GM19463 (cell line): ENCODE results near the gene ANKRD44.
A peak's percentile ranks its signal among the peaks of the same experiment; 100 is the strongest.

Experiments
- ATAC-seq: cut with Tn5 transposase; IDR thresholded peaks from one replicate; pipeline ENCODE4 v1.9.1; 2021; ENCODE audit warnings: mild to moderate bottlenecking, moderate library complexity; ENCODE audit not compliant: unreplicated experiment

The ANKRD44 gene

DNA sequence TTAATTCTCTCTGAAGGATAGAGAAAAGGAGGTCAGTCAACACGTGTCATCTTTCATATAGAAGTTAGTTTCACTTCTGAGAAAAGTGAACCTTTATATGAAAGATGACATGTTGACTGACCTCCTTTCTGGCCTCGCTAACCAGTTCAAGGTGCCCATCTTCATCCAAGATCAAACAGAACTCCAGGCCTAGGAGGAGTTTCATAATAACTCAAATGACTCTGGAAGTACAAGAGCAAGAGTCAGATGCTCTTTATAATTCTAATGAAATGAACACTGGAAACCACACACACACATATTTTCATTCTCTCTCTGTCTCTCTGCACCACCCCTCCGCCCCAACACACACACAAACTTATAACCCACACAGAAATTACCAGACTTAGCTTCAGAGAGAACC is 16.3 kb downstream of the ANKRD44 start:
- ATAC-seq: peak; percentile 34

DNA sequence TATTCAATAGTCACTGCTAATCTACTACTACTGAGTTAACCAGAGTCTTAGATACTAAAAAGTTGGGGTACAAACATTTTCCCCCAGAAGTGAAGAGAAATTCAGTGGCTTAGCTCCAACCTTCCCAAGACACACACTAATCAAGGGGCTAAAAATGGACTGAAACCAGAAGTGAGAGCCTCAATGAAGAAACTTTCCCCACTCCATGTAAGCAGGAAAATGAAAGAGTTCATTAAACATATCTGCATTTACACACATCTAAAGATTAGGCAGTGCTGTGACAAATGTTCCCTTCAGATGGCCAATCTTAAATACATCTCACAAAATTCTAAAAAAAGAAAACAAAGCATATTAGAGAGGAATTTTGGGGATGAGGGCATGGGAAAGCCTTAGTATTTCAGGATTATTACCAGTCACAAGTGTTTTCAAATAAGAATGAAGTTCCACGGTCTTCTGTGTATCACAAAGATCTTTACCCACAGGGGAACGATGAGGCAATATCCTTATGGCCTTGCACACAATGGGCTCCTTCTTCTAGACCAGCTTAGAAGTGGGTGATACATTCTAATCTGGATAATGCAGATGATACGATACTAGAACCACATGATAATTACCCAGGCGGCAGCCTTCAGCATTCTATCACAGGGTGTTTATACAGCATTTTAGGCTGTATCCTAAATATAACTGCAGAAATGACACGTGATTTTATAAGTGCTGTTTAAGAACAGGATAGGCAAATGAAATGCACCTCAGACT is 17.1 kb downstream of the ANKRD44 start:
- peak; percentile 40 for ATAC-seq

- ATAC-seq: peak; percentile 33
Observed at GRCh38 chr2:197292619-197293018, 18.0 kb downstream of the ANKRD44 start.

GRCh38 chr2:197287596-197287932 is 23.0 kb downstream of the ANKRD44 start:
- peak; percentile 7 for ATAC-seq

DNA sequence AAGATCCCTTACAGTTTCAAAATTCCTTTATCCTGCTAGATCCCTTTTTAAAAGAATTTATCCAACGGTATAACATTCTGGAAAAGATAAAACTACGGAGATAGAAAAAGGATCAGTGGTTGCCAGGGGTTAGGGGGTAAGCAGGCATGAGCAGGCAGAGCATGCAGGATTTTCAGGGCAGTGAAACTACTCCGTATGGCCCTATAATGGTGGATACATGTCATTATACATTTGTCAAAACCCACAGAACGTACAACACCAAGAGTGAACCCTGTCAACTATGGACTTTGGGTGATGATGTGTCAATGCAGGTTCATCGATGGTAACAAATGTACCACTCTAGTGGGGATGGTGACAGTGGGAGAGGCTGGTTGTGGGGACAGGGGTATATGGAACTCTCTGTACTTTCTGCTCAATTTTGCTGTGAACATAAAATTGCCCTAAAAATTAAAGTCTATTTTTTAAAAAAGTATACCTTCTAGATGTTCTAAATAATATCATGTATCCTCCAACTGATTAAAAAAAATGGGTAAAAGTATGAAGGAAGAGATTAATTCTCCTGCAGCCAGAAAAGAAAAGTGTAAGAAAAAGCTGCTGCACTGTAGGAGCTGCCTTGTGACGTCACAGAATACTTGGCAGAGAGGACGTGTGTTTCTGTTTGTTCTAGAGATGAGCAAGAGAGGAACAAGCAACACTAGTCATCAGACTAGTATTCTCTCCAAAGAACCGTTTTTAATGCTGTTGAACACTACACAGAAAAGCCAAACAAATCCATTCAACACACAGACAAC is 23.6 kb downstream of the ANKRD44 start:
- peak; percentile 99 for ATAC-seq

- no peak for ATAC-seq
Observed at GRCh38 chr2:197285361-197285760, 25.2 kb downstream of the ANKRD44 start.

- ATAC-seq: no peak
Observed at GRCh38 chr2:197284956-197285355, 25.6 kb downstream of the ANKRD44 start.

GRCh38 chr2:197281421-197281820 is 29.2 kb downstream of the ANKRD44 start:
- ATAC-seq: no peak

- peak; percentile 65 for ATAC-seq
Observed at GRCh38 chr2:197280015-197280702, 30.4 kb downstream of the ANKRD44 start.

DNA sequence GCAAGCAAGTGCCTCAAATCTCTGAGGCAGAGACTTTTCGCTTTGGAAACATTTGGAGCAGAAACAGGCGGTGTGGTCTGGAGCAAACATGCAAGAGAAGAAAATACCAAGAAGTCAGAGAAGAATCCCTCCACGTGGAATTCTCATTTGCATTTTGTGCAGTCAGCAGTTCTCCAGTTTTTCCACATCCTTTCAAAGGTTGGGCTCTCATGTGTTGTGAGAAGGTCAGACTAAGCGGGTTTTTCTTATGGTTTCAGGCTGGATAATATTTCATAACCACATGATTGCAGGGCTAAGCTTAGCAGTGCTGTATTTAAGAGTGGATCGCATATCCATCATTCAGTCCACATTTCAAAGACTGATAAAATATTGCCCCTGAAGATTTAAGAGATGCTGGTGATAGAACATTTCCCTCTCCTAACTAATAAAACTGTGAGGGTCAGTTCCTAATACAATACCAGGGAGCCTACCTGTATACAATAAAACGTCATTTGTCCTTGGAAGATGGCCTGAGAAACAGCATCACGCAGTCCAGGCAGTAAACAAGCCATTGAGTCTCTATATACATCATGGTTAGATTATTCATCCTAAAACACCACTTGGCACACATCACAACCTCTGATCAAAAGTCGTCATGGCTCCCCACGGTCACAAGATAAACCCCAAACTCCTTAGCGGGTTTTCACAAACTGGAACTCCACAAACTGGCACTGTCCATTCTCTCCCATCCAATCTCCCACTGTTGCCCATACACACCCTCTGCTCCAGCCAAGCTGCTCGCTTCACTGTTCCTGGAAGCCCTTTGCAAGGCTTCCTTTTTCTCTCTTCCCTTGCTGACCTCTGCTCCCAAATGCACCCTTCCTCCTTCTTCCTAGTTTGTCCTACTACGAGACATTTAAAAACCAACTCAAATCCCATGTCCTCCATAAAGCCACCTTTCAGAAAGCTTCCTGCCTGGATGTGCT is 31.5 kb downstream of the ANKRD44 start:
- ATAC-seq: no peak

GRCh38 chr2:197277794-197278193 is 32.8 kb downstream of the ANKRD44 start:
- ATAC-seq: no peak

- no peak for ATAC-seq
Observed at GRCh38 chr2:197276156-197276555, 34.4 kb downstream of the ANKRD44 start.

- ATAC-seq: no peak
Observed at GRCh38 chr2:197274937-197275336, 35.6 kb downstream of the ANKRD44 start.

GRCh38 chr2:197274349-197274748 is 36.2 kb downstream of the ANKRD44 start:
- ATAC-seq: no peak

GRCh38 chr2:197273485-197273884 is 37.1 kb downstream of the ANKRD44 start:
- ATAC-seq: no peak

DNA sequence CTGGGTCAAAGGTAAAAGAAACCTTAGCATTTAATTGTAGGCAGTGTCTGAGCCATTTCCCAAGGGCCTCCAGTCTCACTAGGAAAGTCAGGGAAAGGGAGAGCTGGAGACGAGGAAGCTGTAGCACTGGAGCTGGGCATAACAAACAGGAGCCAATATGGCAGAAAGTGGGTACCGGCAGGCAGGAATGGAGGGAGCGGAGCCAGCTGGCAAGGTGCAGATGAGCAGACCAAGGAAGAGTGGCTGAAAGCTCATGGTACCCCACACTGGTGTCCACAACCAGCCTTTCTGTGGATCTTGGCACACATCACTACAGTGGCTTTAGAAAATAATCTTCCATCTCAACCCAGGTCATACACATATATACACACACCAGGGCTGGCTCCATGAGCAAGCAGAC is 40.0 kb downstream of the ANKRD44 start:
- no peak for ATAC-seq

- no peak for ATAC-seq
Observed at GRCh38 chr2:197269815-197270214, 40.8 kb downstream of the ANKRD44 start.

- ATAC-seq: peak; percentile 68
Observed at GRCh38 chr2:197268786-197269584, 41.6 kb downstream of the ANKRD44 start.

DNA sequence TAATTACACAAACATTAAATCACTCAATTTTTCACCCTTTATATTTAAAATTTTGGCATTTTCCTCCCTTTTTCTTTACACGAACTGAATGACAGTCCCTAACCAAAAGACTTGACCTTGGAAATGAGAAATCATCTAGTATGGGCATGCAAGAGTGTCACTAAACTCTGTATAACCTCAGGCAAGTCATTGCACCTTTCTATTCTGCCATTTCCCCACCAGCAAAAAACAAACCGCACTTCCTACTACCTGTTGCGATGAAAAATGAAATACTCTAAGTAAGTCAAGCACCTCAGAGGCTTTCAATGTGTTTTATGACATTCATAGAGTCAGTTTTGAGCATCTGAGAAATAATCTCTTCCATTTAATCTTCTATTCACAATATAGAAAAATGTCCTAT is 44.1 kb downstream of the ANKRD44 start:
- ATAC-seq: no peak

DNA sequence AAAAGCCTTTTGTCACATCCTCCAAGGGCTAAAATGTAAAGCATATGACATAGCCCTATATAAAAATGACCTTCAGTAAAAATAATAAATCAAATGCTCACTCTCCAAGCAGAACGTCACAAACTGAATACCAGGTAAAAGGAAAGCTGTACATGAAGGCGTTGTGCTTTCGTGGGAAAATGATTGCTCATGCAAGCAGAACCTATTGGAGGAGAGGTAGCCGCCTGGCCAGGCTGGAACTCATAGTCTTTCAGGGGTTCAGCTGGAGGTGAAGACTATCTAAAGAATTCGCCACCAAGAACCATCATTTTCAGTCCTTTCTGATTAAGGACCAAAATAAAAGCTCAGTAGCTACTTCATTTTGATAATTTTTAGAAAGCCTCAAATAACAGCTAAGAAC is 44.7 kb downstream of the ANKRD44 start:
- no peak for ATAC-seq
